ENCODE results near the gene FBXO28. TPM values are rescaled to one million over a fixed set of nuclear protein-coding genes. Genes with fewer than 3 reads are reported as not detected.
"Not testable (repeated sequence)": the region's sequence is repeated elsewhere in the genome, so short reads cannot be mapped to it uniquely, and the experiment has no call there.

FBXO28 gene
- total RNA-seq, 1 experiment from 2014 or later = 45.8 TPM

DNA sequence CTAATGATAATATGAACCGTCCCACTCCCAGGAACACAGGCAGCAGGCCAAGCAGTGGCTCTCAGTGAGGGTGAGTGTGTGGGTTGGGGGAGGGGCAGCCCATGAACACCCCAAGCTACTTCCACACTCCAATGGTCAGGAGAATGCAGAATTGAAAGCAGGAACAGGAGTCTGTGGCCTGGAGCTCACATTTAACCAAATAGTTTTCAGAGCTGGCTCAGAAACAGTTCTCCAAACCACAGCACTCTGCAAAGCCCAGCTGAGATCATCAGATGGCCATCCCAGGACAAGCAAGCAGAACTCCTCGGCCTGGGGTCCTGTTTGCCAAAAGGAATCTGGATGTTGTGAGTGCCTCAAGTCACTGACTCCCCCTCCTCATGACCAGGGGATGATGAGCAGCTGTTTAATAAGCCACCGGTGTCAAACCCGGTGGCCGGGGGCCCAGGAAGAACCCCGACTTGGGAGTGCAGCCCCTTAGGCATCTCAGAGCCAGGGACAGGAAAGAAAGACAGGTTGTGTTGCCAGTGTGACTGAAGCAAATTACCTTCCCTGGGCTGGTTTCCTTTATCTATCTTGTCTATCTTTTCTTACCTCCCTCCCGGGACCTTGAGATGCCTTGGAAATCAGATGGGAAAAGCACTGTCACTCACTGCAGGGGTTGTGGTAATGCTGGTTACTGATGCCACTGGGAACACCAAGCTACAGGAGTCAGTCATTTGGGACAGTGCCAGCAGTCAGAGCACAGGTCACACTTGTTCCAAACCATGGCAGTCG is 89.5 kb downstream of the FBXO28 start:
- peak; percentile 32 for DNase-seq (ENCODE audit: low spot score)
- CTCF ChIA-PET = no interaction called here
- peaks cover 11% of the 10 kb centered on the region for H3K4me1 ChIP-seq (ENCODE audit: insufficient read depth, low read length, poor library complexity, severe bottlenecking)
- H3K9me3 ChIP-seq (ENCODE audit: low read depth, low read length, poor library complexity, severe bottlenecking) = no peaks in the 10 kb centered on the region
- H3K27me3 ChIP-seq (replicated peaks; ENCODE audit: insufficient read depth, low read depth, low read length, poor library complexity) = no peaks in the 10 kb centered on the region
- BruUV-seq (replicated peaks) = no TSS peak
- intact Hi-C loops (cut with micrococcal nuclease; ENCODE audit: unreplicated experiment) = no loop called here
- POLR2A ChIA-PET (ENCODE audit: low non-redundant PET) = no interaction called here
- no peak for TF ChIP-seq EZH2 (IDR thresholded peaks at IDR 0.05; ENCODE audit: borderline replicate concordance, low read depth, low read length, poor library complexity, severe bottlenecking)
- TF ChIP-seq, protein P1, sequence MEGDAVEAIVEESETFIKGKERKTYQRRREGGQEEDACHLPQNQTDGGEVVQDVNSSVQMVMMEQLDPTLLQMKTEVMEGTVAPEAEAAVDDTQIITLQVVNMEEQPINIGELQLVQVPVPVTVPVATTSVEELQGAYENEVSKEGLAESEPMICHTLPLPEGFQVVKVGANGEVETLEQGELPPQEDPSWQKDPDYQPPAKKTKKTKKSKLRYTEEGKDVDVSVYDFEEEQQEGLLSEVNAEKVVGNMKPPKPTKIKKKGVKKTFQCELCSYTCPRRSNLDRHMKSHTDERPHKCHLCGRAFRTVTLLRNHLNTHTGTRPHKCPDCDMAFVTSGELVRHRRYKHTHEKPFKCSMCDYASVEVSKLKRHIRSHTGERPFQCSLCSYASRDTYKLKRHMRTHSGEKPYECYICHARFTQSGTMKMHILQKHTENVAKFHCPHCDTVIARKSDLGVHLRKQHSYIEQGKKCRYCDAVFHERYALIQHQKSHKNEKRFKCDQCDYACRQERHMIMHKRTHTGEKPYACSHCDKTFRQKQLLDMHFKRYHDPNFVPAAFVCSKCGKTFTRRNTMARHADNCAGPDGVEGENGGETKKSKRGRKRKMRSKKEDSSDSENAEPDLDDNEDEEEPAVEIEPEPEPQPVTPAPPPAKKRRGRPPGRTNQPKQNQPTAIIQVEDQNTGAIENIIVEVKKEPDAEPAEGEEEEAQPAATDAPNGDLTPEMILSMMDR (conservative IDR thresholded peaks at IDR 0.05; ENCODE audit: low read depth, low read length) = no peak
- no peaks in the 10 kb centered on the region for H3K36me3 ChIP-seq (ENCODE audit: insufficient read depth, low read length, poor library complexity, severe bottlenecking)
- no peak overlapping the region for H3K4me3 ChIP-seq (ENCODE audit: low read depth, low read length, poor library complexity, severe bottlenecking)
- no peak overlapping the region for H3K27ac ChIP-seq (ENCODE audit: low read depth, low read length, poor library complexity, severe bottlenecking)

DNA sequence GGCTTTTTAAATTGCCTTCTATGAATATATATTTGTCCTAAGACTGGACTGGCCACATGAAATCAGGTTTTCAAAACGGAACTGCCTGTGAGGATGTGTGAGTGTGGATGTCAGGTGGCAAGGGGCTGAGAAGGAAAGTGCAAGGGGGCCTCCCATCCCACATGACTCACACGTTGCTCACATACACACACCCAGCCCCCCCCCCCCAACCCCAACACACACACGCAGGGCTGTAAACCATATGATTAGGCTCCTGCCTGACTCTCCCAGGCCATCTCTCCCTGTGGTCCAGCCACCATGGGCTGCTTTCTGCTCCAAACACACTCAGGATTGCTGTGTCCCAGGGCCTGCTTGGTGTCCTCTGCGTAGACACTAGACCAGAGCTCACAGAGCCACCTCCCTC is 91.5 kb downstream of the FBXO28 start:
- intact Hi-C loops (cut with micrococcal nuclease; ENCODE audit: unreplicated experiment) = no loop called here
- POLR2A ChIA-PET (ENCODE audit: low non-redundant PET) = interaction anchor here (0.7 kb wide), 1 partner anchor 18 kb away, joined by 3 read pairs; no protein-coding TSS in a partner anchor
- BruUV-seq (replicated peaks) = no TSS peak
- H3K27ac ChIP-seq (ENCODE audit: low read depth, low read length, poor library complexity, severe bottlenecking) = no peak overlapping the region
- CTCF ChIA-PET = no interaction called here
- peaks cover 11% of the 10 kb centered on the region for H3K4me1 ChIP-seq (ENCODE audit: insufficient read depth, low read length, poor library complexity, severe bottlenecking)
- no peak for DNase-seq (ENCODE audit: low spot score)
- H3K27me3 ChIP-seq (replicated peaks; ENCODE audit: insufficient read depth, low read depth, low read length, poor library complexity) = no peaks in the 10 kb centered on the region
- H3K36me3 ChIP-seq (ENCODE audit: insufficient read depth, low read length, poor library complexity, severe bottlenecking) = no peaks in the 10 kb centered on the region
- H3K4me3 ChIP-seq (ENCODE audit: low read depth, low read length, poor library complexity, severe bottlenecking) = no peak overlapping the region
- TF ChIP-seq, protein P1 (conservative IDR thresholded peaks at IDR 0.05; ENCODE audit: low read depth, low read length) = no peak
- TF ChIP-seq EZH2 (IDR thresholded peaks at IDR 0.05; ENCODE audit: borderline replicate concordance, low read depth, low read length, poor library complexity, severe bottlenecking) = no peak
- no peaks in the 10 kb centered on the region for H3K9me3 ChIP-seq (ENCODE audit: low read depth, low read length, poor library complexity, severe bottlenecking)

DNA sequence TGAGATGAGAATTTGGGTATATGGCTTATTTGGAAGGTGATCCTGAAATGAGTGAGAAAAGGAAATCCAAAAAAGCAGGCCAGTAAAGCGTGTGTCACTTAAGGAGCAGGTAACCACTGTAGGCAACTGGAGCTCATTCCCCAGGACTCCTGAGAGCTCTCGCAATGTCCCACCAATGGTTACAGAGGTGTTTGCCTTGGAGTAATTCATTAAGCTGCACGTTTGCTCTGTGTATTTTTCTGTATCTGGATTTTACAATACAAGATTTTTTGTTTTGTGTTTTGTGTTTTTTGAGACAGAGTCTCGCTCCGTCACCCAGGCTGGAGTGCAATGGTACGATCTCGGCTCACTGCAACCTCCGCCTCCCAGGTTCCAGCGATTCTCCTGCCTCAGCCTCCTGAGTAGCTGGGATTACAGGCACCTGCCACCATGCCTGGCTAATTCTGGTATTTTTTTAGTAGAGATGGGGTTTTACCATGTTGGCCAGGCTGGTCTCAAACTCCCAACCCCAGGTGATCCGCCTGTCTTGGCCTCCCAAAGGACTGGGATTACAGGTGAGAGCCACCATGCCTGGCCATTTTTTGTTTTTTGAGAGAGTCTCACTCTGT is 92.1 kb downstream of the FBXO28 start:
- BruUV-seq (replicated peaks); H3K9me3 ChIP-seq (ENCODE audit: low read depth, low read length, poor library complexity, severe bottlenecking); POLR2A ChIA-PET (ENCODE audit: low non-redundant PET); H3K27me3 ChIP-seq (replicated peaks; ENCODE audit: insufficient read depth, low read depth, low read length, poor library complexity); H3K4me3 ChIP-seq (ENCODE audit: low read depth, low read length, poor library complexity, severe bottlenecking); H3K36me3 ChIP-seq (ENCODE audit: insufficient read depth, low read length, poor library complexity, severe bottlenecking); intact Hi-C loops (cut with micrococcal nuclease; ENCODE audit: unreplicated experiment); DNase-seq (ENCODE audit: low spot score); H3K27ac ChIP-seq (ENCODE audit: low read depth, low read length, poor library complexity, severe bottlenecking); CTCF ChIA-PET: not testable (repeated sequence)
- H3K4me1 ChIP-seq (ENCODE audit: insufficient read depth, low read length, poor library complexity, severe bottlenecking) = peaks cover 11% of the 10 kb centered on the region
